ENCODE data around the gene FAM222A. TPM values are rescaled to one million over a fixed set of nuclear protein-coding genes. Genes with fewer than 3 reads are reported as not detected.

FAM222A gene
- polyA plus RNA-seq, 1 donor from 2014 or later = 8.5 TPM

- TF ChIP-seq RAD21 (conservative IDR thresholded peaks at IDR 0.05) = no peak
- no peak for TF ChIP-seq EP300 (conservative IDR thresholded peaks at IDR 0.05; ENCODE audit: poor library complexity, severe bottlenecking)
- TF ChIP-seq MXI1 (conservative IDR thresholded peaks at IDR 0.05; ENCODE audit: poor library complexity, severe bottlenecking) = no peak
- TF ChIP-seq EZH2 (IDR thresholded peaks at IDR 0.05; ENCODE audit: borderline replicate concordance, insufficient read depth, low read length, poor library complexity, severe bottlenecking) = no peak
- TF ChIP-seq REST (IDR thresholded peaks at IDR 0.05; ENCODE audit: borderline replicate concordance) = no peak
- TF ChIP-seq SMC3 (conservative IDR thresholded peaks at IDR 0.05; ENCODE audit: poor library complexity) = no peak
- Histone ChIP-seq H3K4me3 (ENCODE audit: low read length) (no peak overlapping the region), H3F3A (ENCODE audit: insufficient read depth, low read length, poor library complexity, severe bottlenecking) (peaks cover 11% of the 10 kb centered on the region), H4K20me1 (ENCODE audit: insufficient read depth) (no peaks in the 10 kb centered on the region), H3K36me3 (ENCODE audit: insufficient read depth, low read length) (no peaks in the 10 kb centered on the region), H3K9ac (ENCODE audit: low read length) (peak overlapping the region; percentile 57), H3K27me3 (ENCODE audit: insufficient read depth, low read depth, low read length) (no peaks in the 10 kb centered on the region), H3K9me3 (ENCODE audit: low read length) (no peaks in the 10 kb centered on the region), H3K4me2 (ENCODE audit: low read length) (no peak overlapping the region), H2AFZ (ENCODE audit: low read depth, low read length) (no peak overlapping the region), H3K9me2 (ENCODE audit: insufficient read depth, low read length) (no peaks in the 10 kb centered on the region), H3K79me2 (replicated peaks; ENCODE audit: insufficient read depth, low read length) (peaks cover 47% of the 10 kb centered on the region), H3K27ac (ENCODE audit: low read length) (peak overlapping the region; percentile 74)
These were observed 27.1 kb downstream of the FAM222A start for GRCh38 chr12:109740694-109741245.

- Histone ChIP-seq H3K27ac (ENCODE audit: low read length) (peak overlapping the region; percentile 74), H3K36me3 (ENCODE audit: insufficient read depth, low read length) (no peaks in the 10 kb centered on the region), H2AFZ (ENCODE audit: low read depth, low read length) (no peak overlapping the region), H3K9me2 (ENCODE audit: insufficient read depth, low read length) (no peaks in the 10 kb centered on the region), H3K4me3 (ENCODE audit: low read length) (peak overlapping the region; percentile 52), H3K9ac (ENCODE audit: low read length) (peak overlapping the region; percentile 57), H4K20me1 (ENCODE audit: insufficient read depth) (no peaks in the 10 kb centered on the region), H3F3A (ENCODE audit: insufficient read depth, low read length, poor library complexity, severe bottlenecking) (peaks cover 11% of the 10 kb centered on the region), H3K27me3 (ENCODE audit: insufficient read depth, low read depth, low read length) (no peaks in the 10 kb centered on the region), H3K79me2 (replicated peaks; ENCODE audit: insufficient read depth, low read length) (peaks cover 43% of the 10 kb centered on the region), H3K9me3 (ENCODE audit: low read length) (no peaks in the 10 kb centered on the region), H3K4me2 (ENCODE audit: low read length) (no peak overlapping the region)
- TF ChIP-seq SMC3 (conservative IDR thresholded peaks at IDR 0.05; ENCODE audit: poor library complexity) (no peak), MXI1 (conservative IDR thresholded peaks at IDR 0.05; ENCODE audit: poor library complexity, severe bottlenecking) (no peak), POLR2AphosphoS5 (IDR thresholded peaks at IDR 0.05) (no peak), EP300 (conservative IDR thresholded peaks at IDR 0.05; ENCODE audit: poor library complexity, severe bottlenecking) (no peak), REST (IDR thresholded peaks at IDR 0.05; ENCODE audit: borderline replicate concordance) (no peak), CTCF (IDR thresholded peaks at IDR 0.05; ENCODE audit: poor library complexity, severe bottlenecking) (no peak), RAD21 (conservative IDR thresholded peaks at IDR 0.05) (no peak), TAF1 (IDR thresholded peaks at IDR 0.05; ENCODE audit: low read depth) (no peak), EZH2 (IDR thresholded peaks at IDR 0.05; ENCODE audit: borderline replicate concordance, insufficient read depth, low read length, poor library complexity, severe bottlenecking) (no peak)
These were observed 27.8 kb downstream of the FAM222A start for GRCh38 chr12:109741286-109741969.

All from neural cell (in vitro differentiated cells).